ENCODE results near the gene GLRA1. TPM values are rescaled to one million over a fixed set of nuclear protein-coding genes. Genes with fewer than 3 reads are reported as not detected.

GLRA1 gene
- total RNA-seq, 1 experiment from 2014 or later, result not detected

DNA sequence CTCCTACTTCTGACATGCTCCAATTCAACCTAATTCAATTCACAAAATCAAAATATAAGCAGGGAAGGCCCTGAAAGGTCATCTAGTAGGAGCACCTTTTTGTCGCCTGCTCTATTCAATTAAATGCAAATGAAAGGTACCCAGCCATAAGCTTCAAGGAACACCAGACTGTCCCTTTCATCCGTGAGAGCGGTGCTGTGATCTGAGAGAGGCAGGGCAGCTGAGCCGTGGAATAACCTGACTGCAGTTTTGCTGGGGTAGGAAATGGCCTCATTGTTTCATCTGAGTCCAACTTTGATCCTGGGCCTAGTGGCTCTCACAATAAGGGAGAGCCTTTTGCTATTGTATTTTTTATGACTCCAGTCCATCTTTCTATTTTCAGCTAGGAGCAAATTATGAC is 39.8 kb upstream of the GLRA1 start:
- Histone ChIP-seq H3K4me1 (ENCODE audit: control insufficient read depth, insufficient read depth, low read length) (no peaks in the 10 kb centered on the region), H3K9me3 (ENCODE audit: control insufficient read depth, insufficient read depth, low read depth, low read length) (no peaks in the 10 kb centered on the region), H3K36me3 (ENCODE audit: control insufficient read depth, insufficient read depth, low read length) (no peaks in the 10 kb centered on the region), H3K4me3 (ENCODE audit: low read depth in 2 of 2, low read length in 2 of 2) (no peak overlapping the region), H3K27ac (ENCODE audit: low read length) (no peak overlapping the region), H3K27me3 (ENCODE audit: control insufficient read depth, insufficient read depth, low read length) (no peaks in the 10 kb centered on the region)
- no peak for TF ChIP-seq SIN3A (IDR thresholded peaks at IDR 0.05; ENCODE audit: borderline replicate concordance, insufficient read depth, low read depth, low read length)
- TF ChIP-seq, protein P1, sequence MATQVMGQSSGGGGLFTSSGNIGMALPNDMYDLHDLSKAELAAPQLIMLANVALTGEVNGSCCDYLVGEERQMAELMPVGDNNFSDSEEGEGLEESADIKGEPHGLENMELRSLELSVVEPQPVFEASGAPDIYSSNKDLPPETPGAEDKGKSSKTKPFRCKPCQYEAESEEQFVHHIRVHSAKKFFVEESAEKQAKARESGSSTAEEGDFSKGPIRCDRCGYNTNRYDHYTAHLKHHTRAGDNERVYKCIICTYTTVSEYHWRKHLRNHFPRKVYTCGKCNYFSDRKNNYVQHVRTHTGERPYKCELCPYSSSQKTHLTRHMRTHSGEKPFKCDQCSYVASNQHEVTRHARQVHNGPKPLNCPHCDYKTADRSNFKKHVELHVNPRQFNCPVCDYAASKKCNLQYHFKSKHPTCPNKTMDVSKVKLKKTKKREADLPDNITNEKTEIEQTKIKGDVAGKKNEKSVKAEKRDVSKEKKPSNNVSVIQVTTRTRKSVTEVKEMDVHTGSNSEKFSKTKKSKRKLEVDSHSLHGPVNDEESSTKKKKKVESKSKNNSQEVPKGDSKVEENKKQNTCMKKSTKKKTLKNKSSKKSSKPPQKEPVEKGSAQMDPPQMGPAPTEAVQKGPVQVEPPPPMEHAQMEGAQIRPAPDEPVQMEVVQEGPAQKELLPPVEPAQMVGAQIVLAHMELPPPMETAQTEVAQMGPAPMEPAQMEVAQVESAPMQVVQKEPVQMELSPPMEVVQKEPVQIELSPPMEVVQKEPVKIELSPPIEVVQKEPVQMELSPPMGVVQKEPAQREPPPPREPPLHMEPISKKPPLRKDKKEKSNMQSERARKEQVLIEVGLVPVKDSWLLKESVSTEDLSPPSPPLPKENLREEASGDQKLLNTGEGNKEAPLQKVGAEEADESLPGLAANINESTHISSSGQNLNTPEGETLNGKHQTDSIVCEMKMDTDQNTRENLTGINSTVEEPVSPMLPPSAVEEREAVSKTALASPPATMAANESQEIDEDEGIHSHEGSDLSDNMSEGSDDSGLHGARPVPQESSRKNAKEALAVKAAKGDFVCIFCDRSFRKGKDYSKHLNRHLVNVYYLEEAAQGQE (IDR thresholded peaks at IDR 0.05; ENCODE audit: insufficient read depth in 1 of 2, low read depth in 2 of 2, low read length in 1 of 2), result no peak
- TF ChIP-seq, protein P2, sequence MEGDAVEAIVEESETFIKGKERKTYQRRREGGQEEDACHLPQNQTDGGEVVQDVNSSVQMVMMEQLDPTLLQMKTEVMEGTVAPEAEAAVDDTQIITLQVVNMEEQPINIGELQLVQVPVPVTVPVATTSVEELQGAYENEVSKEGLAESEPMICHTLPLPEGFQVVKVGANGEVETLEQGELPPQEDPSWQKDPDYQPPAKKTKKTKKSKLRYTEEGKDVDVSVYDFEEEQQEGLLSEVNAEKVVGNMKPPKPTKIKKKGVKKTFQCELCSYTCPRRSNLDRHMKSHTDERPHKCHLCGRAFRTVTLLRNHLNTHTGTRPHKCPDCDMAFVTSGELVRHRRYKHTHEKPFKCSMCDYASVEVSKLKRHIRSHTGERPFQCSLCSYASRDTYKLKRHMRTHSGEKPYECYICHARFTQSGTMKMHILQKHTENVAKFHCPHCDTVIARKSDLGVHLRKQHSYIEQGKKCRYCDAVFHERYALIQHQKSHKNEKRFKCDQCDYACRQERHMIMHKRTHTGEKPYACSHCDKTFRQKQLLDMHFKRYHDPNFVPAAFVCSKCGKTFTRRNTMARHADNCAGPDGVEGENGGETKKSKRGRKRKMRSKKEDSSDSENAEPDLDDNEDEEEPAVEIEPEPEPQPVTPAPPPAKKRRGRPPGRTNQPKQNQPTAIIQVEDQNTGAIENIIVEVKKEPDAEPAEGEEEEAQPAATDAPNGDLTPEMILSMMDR (IDR thresholded peaks at IDR 0.05), result no peak
- TF ChIP-seq TCF7L2 (IDR thresholded peaks at IDR 0.05; ENCODE audit: low read depth, low read length), result no peak
- no peak for TF ChIP-seq POLR2AphosphoS5 (IDR thresholded peaks at IDR 0.05; ENCODE audit: low read depth, low read length)
- ATAC-seq (no peak), DNase-seq (ENCODE audit: low read depth, low spot score) (no peak)
- no TSS peak for BruUV-seq (replicated peaks)
- in situ Hi-C loops (cut with HindIII; ENCODE audit: low pct_unique_long_range_greater_than_20kb, low sequenced_read_pairs), result no loop called here
- ChIA-PET CTCF (no interaction called here), POLR2A (no interaction called here)
- intact Hi-C loops (cut with micrococcal nuclease; ENCODE audit: unreplicated experiment), result no loop called here

DNA sequence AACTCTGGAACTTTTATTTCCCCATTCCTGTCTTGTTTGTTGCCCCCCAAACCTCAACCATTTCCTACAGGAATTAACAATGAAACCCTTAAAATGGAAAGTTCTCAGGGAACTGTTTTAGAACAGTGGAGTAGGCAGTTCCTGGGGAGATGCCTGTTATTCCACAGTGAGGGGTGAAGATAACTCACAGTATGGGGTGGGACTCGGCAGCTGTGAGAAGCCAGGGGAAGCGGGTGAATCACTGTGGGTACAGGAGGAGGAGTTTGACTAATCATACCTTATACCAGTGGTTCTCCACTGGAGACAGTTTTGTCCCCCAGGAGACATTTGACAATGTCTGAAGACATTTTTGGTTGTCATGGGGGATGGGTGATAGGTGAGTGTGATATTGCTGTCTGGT is 36.9 kb upstream of the GLRA1 start:
- H3K27me3 ChIP-seq (ENCODE audit: control insufficient read depth, insufficient read depth, low read length), result no peaks in the 10 kb centered on the region
- no TSS peak for BruUV-seq (replicated peaks)

More for the DNA sequence above, 36.9 kb upstream of the GLRA1 start:
- no peaks in the 10 kb centered on the region for H3K9me3 ChIP-seq (ENCODE audit: control insufficient read depth, insufficient read depth, low read depth, low read length)
- ChIA-PET POLR2A (no interaction called here), CTCF (no interaction called here)
- in situ Hi-C loops (cut with HindIII; ENCODE audit: low pct_unique_long_range_greater_than_20kb, low sequenced_read_pairs), result no loop called here
- ATAC-seq (no peak), DNase-seq (ENCODE audit: low read depth, low spot score) (no peak)
- H3K4me1 ChIP-seq (ENCODE audit: control insufficient read depth, insufficient read depth, low read length), result no peaks in the 10 kb centered on the region
- H3K4me3 ChIP-seq (ENCODE audit: low read depth in 2 of 2, low read length in 2 of 2), result no peak overlapping the region
- H3K27ac ChIP-seq (ENCODE audit: low read length), result no peak overlapping the region
- intact Hi-C loops (cut with micrococcal nuclease; ENCODE audit: unreplicated experiment), result no loop called here
- H3K36me3 ChIP-seq (ENCODE audit: control insufficient read depth, insufficient read depth, low read length), result no peaks in the 10 kb centered on the region
- TF ChIP-seq, protein P2 (IDR thresholded peaks at IDR 0.05), result no peak
